HFF-Myc (cell line): ENCODE data around the gene SOS2.

ENCODE experiments used
- DNase-seq: peaks from one replicate; pipeline ENCODE4 v3.0.0-alpha.2; 2011; ENCODE audit warnings: low read depth; ENCODE audit errors: extremely low read depth
- H3K4me3 ChIP-seq: replicated peaks from 2 replicates; pipeline ENCODE4 v1.5.1; 2011; ENCODE audit warnings: low read depth, mild to moderate bottlenecking, control low read depth, low read length
- CTCF ChIP-seq: IDR thresholded peaks from 2 replicates; pipeline ENCODE4 v1.5.1; 2012; ENCODE audit warnings: mild to moderate bottlenecking, low read depth, low read length, control low read depth; ENCODE audit errors: missing control alignments

Gene SOS2

DNA sequence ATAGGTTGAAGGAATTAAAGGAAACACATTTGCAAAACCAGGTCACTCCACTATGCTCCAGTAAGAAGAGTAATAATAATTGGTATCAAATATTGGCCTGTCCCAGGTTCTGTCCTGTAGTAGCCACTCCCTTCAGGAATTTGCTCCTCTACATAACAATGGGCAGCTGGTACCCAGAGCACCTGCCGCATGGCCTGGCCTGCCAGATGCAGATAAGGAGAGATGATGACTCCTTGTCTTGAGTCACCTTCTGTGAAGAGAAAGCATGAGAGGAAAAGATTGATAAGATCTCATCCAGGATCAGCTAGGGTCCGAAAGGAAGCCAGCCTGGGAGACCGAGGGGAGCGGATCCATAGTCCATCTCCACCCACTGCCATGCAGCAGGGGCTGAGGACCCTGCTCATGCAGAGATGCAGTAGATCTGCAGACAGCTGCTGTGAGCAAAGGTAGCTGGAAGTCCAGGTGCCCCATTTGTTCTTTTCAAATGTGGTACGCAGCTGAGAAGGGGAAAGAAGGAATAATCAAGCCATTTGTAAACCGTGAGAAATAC is 139.3 kb downstream of the SOS2 start:
- no peak overlapping the region for H3K4me3 ChIP-seq
- no peak for DNase-seq
- no peak for TF ChIP-seq CTCF

DNA sequence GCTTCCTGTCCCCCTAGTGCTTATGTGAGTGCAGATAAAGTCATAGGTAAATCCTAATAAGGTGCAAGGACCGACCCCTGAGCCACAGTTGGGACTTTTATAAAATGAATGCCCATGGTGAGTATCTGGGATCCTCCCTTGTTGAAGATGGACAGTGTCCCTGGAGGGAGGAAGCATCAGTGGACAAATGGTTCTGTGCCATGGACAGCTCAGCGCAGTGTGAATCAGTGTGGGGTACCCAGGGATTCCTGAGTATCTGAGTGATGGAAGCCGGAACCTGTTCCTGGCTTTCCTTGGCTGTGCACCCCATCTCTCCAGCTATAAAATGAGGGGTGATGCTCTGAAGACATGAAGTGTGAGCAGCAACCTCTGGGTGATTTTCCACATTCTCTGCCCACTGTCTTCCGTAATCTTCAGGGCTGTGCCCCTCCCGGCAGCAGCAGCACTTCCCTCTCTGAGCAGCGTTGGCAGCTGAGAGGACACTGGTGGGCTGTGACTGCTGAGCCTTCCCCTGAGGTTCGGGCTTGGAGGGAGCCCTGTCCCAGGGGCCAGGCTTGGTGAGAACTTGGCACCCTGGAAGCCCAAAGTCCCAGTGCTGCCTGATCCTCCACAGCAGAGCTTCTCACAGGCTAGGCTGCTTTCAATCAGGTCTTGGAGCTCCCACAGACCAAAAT is 140.0 kb downstream of the SOS2 start:
- no peak for TF ChIP-seq CTCF
- no peak for DNase-seq
- H3K4me3 ChIP-seq, result no peak overlapping the region

DNA sequence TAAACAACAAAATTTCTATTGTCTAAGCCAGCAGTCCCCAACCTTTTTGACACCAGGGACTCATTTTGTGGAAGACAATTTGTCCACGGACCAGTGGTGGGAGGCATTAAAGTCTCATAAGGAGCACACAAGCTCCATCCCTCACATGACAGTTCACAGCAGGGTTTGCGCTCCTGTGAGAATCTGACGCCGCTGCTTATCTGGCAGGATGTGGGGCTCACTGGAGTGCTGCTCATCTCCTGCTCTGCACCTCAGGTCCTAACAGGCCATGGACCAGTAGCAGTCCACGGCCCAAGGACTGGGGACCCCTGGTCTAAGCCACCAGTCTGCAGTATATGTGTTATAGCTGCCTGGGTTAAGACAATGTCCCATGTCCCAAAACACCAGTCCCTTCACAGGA is 142.2 kb downstream of the SOS2 start:
- no peak for DNase-seq
- no peak overlapping the region for H3K4me3 ChIP-seq
- no peak for TF ChIP-seq CTCF

DNA sequence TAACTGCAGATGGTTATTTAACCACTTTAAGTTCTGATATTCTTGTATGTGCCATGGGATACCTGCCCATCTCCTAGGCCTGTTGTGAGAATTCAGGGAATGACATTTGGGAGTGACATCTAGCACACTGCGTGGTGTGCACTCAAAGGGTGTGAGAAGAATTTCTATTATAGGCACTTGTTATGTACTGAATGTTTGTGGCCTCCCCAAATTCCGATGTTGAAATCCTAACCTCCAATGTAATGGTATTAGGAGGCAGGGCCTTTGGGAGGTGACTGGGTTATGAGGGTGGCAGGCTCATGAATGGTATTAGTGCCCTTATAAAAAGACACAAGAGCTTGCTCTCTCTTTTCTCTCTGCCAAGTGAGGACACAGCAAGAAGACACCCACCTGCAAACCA is 142.6 kb downstream of the SOS2 start:
- no peak for TF ChIP-seq CTCF
- H3K4me3 ChIP-seq, result no peak overlapping the region
- no peak for DNase-seq

- H3K4me3 ChIP-seq, result no peak overlapping the region
- TF ChIP-seq CTCF, result no peak
- DNase-seq, result no peak
Observed at GRCh38 chr14:50088117-50088515, 143.3 kb downstream of the SOS2 start.

- no peak overlapping the region for H3K4me3 ChIP-seq
- no peak for TF ChIP-seq CTCF
- no peak for DNase-seq
Observed at GRCh38 chr14:50087341-50088116, 143.8 kb downstream of the SOS2 start.
